H9 (cell line): ENCODE data around the gene FDX2. TPM values are rescaled to one million over a fixed set of nuclear protein-coding genes. Genes with fewer than 3 reads are reported as not detected.

Experiments
- DNase-seq: peaks from one replicate; pipeline ENCODE4 v3.0.0-alpha.2; 2017
- H2AFZ ChIP-seq: one replicate; pipeline ENCODE4 v1.6.1; 2013; ENCODE audit warnings: mild to moderate bottlenecking, low read length, control low read depth, moderate library complexity
- H2AK5ac ChIP-seq: 2 replicates; pipeline ENCODE4 v1.6.1; 2013; ENCODE audit warnings: low read length, control low read depth, mixed read lengths; ENCODE audit not compliant: insufficient read length
- H2BK120ac ChIP-seq: one replicate; pipeline ENCODE4 v1.6.1; 2013; ENCODE audit warnings: low read depth, mild to moderate bottlenecking, low read length, control low read depth, inconsistent platforms; ENCODE audit not compliant: poor library complexity, severe bottlenecking
- H2BK12ac ChIP-seq: 2 replicates; pipeline ENCODE4 v1.6.1; 2013; ENCODE audit warnings: low read length, control low read depth, mixed read lengths, low read depth; ENCODE audit not compliant: insufficient read length
- H2BK15ac ChIP-seq: 2 replicates; pipeline ENCODE4 v1.6.1; 2013; ENCODE audit warnings: low read depth, low read length, control low read depth
- H2BK20ac ChIP-seq: one replicate; pipeline ENCODE4 v1.6.1; 2013; ENCODE audit warnings: low read depth, mild to moderate bottlenecking, low read length, control low read depth, inconsistent platforms; ENCODE audit not compliant: poor library complexity, severe bottlenecking
- H2BK5ac ChIP-seq: 2 replicates; pipeline ENCODE4 v1.6.1; 2013; ENCODE audit warnings: low read length, control low read depth, mixed read lengths; ENCODE audit not compliant: insufficient read length
- H3K14ac ChIP-seq: 2 replicates; pipeline ENCODE4 v1.6.1; 2013; ENCODE audit warnings: low read length, control low read depth; ENCODE audit not compliant: insufficient read depth
- H3K18ac ChIP-seq: 2 replicates; pipeline ENCODE4 v1.6.1; 2013; ENCODE audit warnings: low read depth, mild to moderate bottlenecking, mixed read lengths, low read length, control low read depth; ENCODE audit not compliant: insufficient read length
- H3K23ac ChIP-seq: 2 replicates; pipeline ENCODE4 v1.6.1; 2013; ENCODE audit warnings: low read length, control low read depth, mixed read lengths, low read depth; ENCODE audit not compliant: insufficient read length
- H3K23me2 ChIP-seq: 2 replicates; pipeline ENCODE4 v1.6.1; 2013; ENCODE audit warnings: low read depth, mild to moderate bottlenecking, mixed read lengths, low read length, control low read depth; ENCODE audit not compliant: insufficient read length, poor library complexity, severe bottlenecking
- H3K27ac ChIP-seq: 2 replicates; pipeline ENCODE4 v1.5.1; 2013; ENCODE audit warnings: low read length, control low read depth, mixed read lengths, low read depth; ENCODE audit not compliant: insufficient read length
- H3K27me3 ChIP-seq: 2 replicates; pipeline ENCODE4 v1.6.1; 2013; ENCODE audit warnings: low read length, control low read depth, inconsistent platforms; ENCODE audit not compliant: insufficient read depth
- H3K4ac ChIP-seq: 2 replicates; pipeline ENCODE4 v1.6.1; 2013; ENCODE audit warnings: low read depth, mild to moderate bottlenecking, control low read depth, inconsistent platforms, low read length, moderate library complexity
- H3K4me1 ChIP-seq: 2 replicates; pipeline ENCODE4 v1.6.1; 2013; ENCODE audit warnings: low read length, control low read depth, inconsistent platforms; ENCODE audit not compliant: insufficient read depth
- H3K4me2 ChIP-seq: 2 replicates; pipeline ENCODE4 v1.6.1; 2013; ENCODE audit warnings: low read length, control low read depth, mixed read lengths; ENCODE audit not compliant: insufficient read length, insufficient read depth
- H3K56ac ChIP-seq: 2 replicates; pipeline ENCODE4 v1.6.1; 2013; ENCODE audit warnings: low read depth, mild to moderate bottlenecking, mixed read lengths, low read length, control low read depth; ENCODE audit not compliant: insufficient read length
- H3K79me1 ChIP-seq: 2 replicates; pipeline ENCODE4 v1.6.1; 2013; ENCODE audit warnings: low read depth, mild to moderate bottlenecking, moderate library complexity, low read length, control low read depth, inconsistent platforms; ENCODE audit not compliant: insufficient read depth, poor library complexity, severe bottlenecking
- H3K79me2 ChIP-seq: 2 replicates; pipeline ENCODE4 v1.6.1; 2013; ENCODE audit warnings: low read length, control low read depth, inconsistent platforms; ENCODE audit not compliant: insufficient read depth
- H3K9ac ChIP-seq: 2 replicates; pipeline ENCODE4 v1.6.1; 2013; ENCODE audit warnings: low read length, control low read depth, mixed read lengths; ENCODE audit not compliant: insufficient read length; ENCODE audit errors: extremely low read depth
- H3K9me3 ChIP-seq: one replicate; pipeline ENCODE4 v1.6.1; 2013; ENCODE audit warnings: low read depth, low read length, inconsistent platforms; ENCODE audit not compliant: control insufficient read depth
- H3T11ph ChIP-seq: one replicate; pipeline ENCODE4 v1.6.1; 2013; ENCODE audit warnings: mild to moderate bottlenecking, low read length, control low read depth, inconsistent platforms
- H4K20me1 ChIP-seq: one replicate; pipeline ENCODE4 v1.6.1; 2013; ENCODE audit not compliant: control insufficient read depth, insufficient read length, insufficient read depth
- H4K5ac ChIP-seq: 2 replicates; pipeline ENCODE4 v1.6.1; 2013; ENCODE audit warnings: low read depth, mild to moderate bottlenecking, mixed read lengths, low read length, control low read depth; ENCODE audit not compliant: insufficient read length
- H4K8ac ChIP-seq: replicated peaks from 2 replicates; pipeline ENCODE4 v1.6.1; 2013; ENCODE audit warnings: low read length, control low read depth, mixed read lengths, low read depth; ENCODE audit not compliant: insufficient read length
- H4K91ac ChIP-seq: 2 replicates; pipeline ENCODE4 v1.6.1; 2013; ENCODE audit warnings: low read depth, mild to moderate bottlenecking, moderate library complexity, mixed read lengths, low read length, control low read depth; ENCODE audit not compliant: insufficient read length
- H3K27ac Mint-ChIP-seq, 3 experiments: 2 replicates in 2 of 3; 3 replicates in 1 of 3; pipeline ENCODE4 v1.8.0; 2020 to 2021; ENCODE audit warnings: mixed read lengths in 3 of 3, mild to moderate bottlenecking in 1 of 3, moderate library complexity in 1 of 3
- H3K27me3 Mint-ChIP-seq: 2 replicates; pipeline ENCODE4 v1.8.0; 2021; ENCODE audit warnings: low read depth, mild to moderate bottlenecking, moderate library complexity, mixed read lengths
- H3K36me3 Mint-ChIP-seq, 3 experiments: 2 replicates in 2 of 3; 3 replicates in 1 of 3; pipeline ENCODE4 v1.8.0; 2020 to 2021; ENCODE audit warnings: low read depth in 3 of 3, mixed read lengths in 3 of 3; ENCODE audit not compliant: insufficient read depth in 1 of 3
- H3K4me1 Mint-ChIP-seq, 2 experiments: 2 replicates each; pipeline ENCODE4 v1.8.0; 2020; ENCODE audit warnings: mixed read lengths in 2 of 2
- H3K4me3 Mint-ChIP-seq, 2 experiments: 2 replicates in 1 of 2; 3 replicates in 1 of 2; pipeline ENCODE4 v1.8.0; 2020 to 2021; ENCODE audit warnings: mild to moderate bottlenecking in 2 of 2, mixed read lengths in 2 of 2, moderate library complexity in 1 of 2
- H3K9me3 Mint-ChIP-seq, 2 experiments: 2 replicates in 1 of 2; 3 replicates in 1 of 2; pipeline ENCODE4 v1.8.0; 2020; ENCODE audit warnings: mild to moderate bottlenecking in 2 of 2, mixed read lengths in 2 of 2, moderate library complexity in 1 of 2
- WGBS: extraction: QIAGEN DNeasy Blood & Tissue Kit; methylation state at CpG from one replicate; pipeline ENCODE4 v1.1.7; 2013; ENCODE audit warnings: missing lambda C conversion rate, low lambda C conversion rate, mixed read lengths; ENCODE audit not compliant: insufficient read length; ENCODE audit errors: extremely low coverage; 5-methylcytosine and 5-hydroxymethylcytosine counted together
- total RNA-seq: library from RNA; stranded (reverse); gene quantifications from 2 replicates; pipeline ENCODE4 v1.2.1, GENCODE V29; 2021
- TF ChIP-seq, protein P1 (sequence below): fragments of 200-600 bp; sonication (generic); conservative IDR thresholded peaks from 3 replicates; pipeline ENCODE4 v1.8.0; 2021; ENCODE audit warnings: antibody characterized with exemption, mild to moderate bottlenecking

Gene FDX2
- total RNA-seq, 1 experiment from 2014 or later, result 27.7 TPM

- H3K4me1 Mint-ChIP-seq, result 0 out of 4 replicates have a peak, but pooled peaks cover 0 to 6% of the 10 kb centered on the region in 2 experiments
- H3K9me3 Mint-ChIP-seq, result no peaks in the 10 kb centered on the region
- H2BK12ac ChIP-seq, result no peak overlapping the region
- no peak overlapping the region for H4K8ac ChIP-seq
- DNase-seq, result no peak
- TF ChIP-seq, protein P1, sequence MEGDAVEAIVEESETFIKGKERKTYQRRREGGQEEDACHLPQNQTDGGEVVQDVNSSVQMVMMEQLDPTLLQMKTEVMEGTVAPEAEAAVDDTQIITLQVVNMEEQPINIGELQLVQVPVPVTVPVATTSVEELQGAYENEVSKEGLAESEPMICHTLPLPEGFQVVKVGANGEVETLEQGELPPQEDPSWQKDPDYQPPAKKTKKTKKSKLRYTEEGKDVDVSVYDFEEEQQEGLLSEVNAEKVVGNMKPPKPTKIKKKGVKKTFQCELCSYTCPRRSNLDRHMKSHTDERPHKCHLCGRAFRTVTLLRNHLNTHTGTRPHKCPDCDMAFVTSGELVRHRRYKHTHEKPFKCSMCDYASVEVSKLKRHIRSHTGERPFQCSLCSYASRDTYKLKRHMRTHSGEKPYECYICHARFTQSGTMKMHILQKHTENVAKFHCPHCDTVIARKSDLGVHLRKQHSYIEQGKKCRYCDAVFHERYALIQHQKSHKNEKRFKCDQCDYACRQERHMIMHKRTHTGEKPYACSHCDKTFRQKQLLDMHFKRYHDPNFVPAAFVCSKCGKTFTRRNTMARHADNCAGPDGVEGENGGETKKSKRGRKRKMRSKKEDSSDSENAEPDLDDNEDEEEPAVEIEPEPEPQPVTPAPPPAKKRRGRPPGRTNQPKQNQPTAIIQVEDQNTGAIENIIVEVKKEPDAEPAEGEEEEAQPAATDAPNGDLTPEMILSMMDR, result no peak
- no peaks in the 10 kb centered on the region; a peak in 1 of 7 replicates for H3K36me3 Mint-ChIP-seq
- peaks cover 6% of the 10 kb centered on the region for H3K23me2 ChIP-seq
- no peak overlapping the region for H3K4ac ChIP-seq
- no peaks in the 10 kb centered on the region for H3K79me1 ChIP-seq
- H3K9me3 ChIP-seq, result no peaks in the 10 kb centered on the region
- no peak overlapping the region for H4K5ac ChIP-seq
- H2BK5ac ChIP-seq, result no peak overlapping the region
- no peak overlapping the region for H3K23ac ChIP-seq
- H2AK5ac ChIP-seq, result no peak overlapping the region
- peak overlapping the region; percentile 52 to 74; a peak in 4 of 5 replicates for H3K4me3 Mint-ChIP-seq
- no peak overlapping the region for H3K27ac Mint-ChIP-seq
- H4K91ac ChIP-seq, result no peak overlapping the region
- no peak overlapping the region for H2BK15ac ChIP-seq
- no peak overlapping the region for H3T11ph ChIP-seq
- no peaks in the 10 kb centered on the region for H4K20me1 ChIP-seq
- H3K27me3 Mint-ChIP-seq, result peaks cover 73% of the 10 kb centered on the region
- H3K27me3 ChIP-seq, result peaks cover 9% of the 10 kb centered on the region; the same call in 1 of the 2 replicates
- peak overlapping the region; percentile 64 for H3K4me2 ChIP-seq
- no peak overlapping the region for H2BK120ac ChIP-seq
- no CpG with 5 or more reads among the region's 12 CpGs for WGBS
- H3K4me1 ChIP-seq, result no peaks in the 10 kb centered on the region
- no peak overlapping the region for H3K56ac ChIP-seq
- no peaks in the 10 kb centered on the region for H3K79me2 ChIP-seq
- H3K18ac ChIP-seq, result no peak overlapping the region
- no peak overlapping the region for H3K9ac ChIP-seq
- H3K27ac ChIP-seq, result no peak overlapping the region
- no peak overlapping the region for H3K14ac ChIP-seq
- no peak overlapping the region for H2AFZ ChIP-seq
- no peak overlapping the region for H2BK20ac ChIP-seq
These were observed 44.2 kb downstream of the FDX2 start for GRCh38 chr19:10271543-10272086.
